Measurements from ENCODE around the gene HNRNPC.

DNA sequence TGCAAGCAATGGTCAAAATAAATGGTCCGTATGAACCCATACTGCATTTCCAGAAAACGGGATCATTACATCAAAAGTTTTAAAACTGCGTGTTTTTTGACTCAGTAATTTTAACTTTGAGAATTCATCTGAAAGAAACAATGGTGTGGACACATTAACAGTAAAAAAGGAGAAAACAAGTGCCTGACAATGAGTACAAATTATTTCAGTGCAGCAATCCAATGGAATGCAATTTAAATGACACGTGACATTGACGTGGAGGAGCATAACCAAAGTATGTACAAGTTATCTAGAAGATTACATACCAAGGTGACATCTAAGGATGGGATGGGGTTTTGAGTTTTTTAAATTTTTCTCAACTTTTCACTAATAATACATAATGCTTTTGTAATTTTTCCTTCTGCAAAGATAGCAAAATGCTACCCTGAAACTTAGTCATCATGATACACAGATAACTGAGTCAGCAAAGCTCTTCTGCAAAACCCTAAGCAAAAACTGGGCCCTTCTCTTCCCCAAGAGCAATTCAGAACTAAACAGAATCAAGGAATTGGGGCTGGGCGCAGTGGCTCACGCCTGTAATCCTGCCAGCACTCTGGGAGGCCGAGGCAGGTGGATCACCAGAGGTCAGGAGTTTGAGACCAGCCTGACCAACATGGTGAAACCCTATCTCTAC is 20.4 kb downstream of the HNRNPC start:
- TF ChIP-seq CTCF (IDR thresholded peaks at IDR 0.05) (no peak), POLR2A (IDR thresholded peaks at IDR 0.05) (no peak)

Measured in thyroid gland (tissue), 4 donors.